Activated B cell treated with CpG ODN at 0.5 μM for 24 hours (primary cell): ENCODE results near the gene MESP1. TPM values are rescaled to one million over a fixed set of nuclear protein-coding genes. Genes with fewer than 3 reads are reported as not detected.

Source experiments
- ATAC-seq: fragments of 200-7000 bp; cut with Tn5 transposase; one replicate; pipeline ENCODE4 v1.10.0; 2021; ENCODE audit warnings: low read depth, mild to moderate bottlenecking, moderate library complexity
- CTCF ChIA-PET: fragments of 350-600 bp; sonication (Branson Sonifier 250); formaldehyde crosslinking; loops from one replicate; lab custom pipeline; 2021; ENCODE audit warnings: antibody characterized with exemption; lab: Charles Lee
- POLR2A ChIA-PET: fragments of 350-600 bp; sonication (Branson Sonifier 250); formaldehyde crosslinking; loops from one replicate; lab custom pipeline; 2021; ENCODE audit warnings: antibody characterized with exemption; lab: Charles Lee
- DNase-seq: peaks from one replicate; pipeline ENCODE4 v3.0.0; 2022
- H3K27ac Mint-ChIP-seq: one replicate; pipeline ENCODE4 v1.8.0; 2020; ENCODE audit warnings: mixed read lengths
- H3K27me3 Mint-ChIP-seq: one replicate; pipeline ENCODE4 v1.8.0; 2021; ENCODE audit warnings: mixed read lengths
- H3K36me3 Mint-ChIP-seq: one replicate; pipeline ENCODE4 v1.8.0; 2021; ENCODE audit warnings: low read depth, mixed read lengths
- H3K4me1 Mint-ChIP-seq: one replicate; pipeline ENCODE4 v1.8.0; 2021; ENCODE audit warnings: mixed read lengths
- H3K4me3 Mint-ChIP-seq: one replicate; pipeline ENCODE4 v1.8.0; 2020; ENCODE audit warnings: mild to moderate bottlenecking, mixed read lengths
- H3K9me3 Mint-ChIP-seq: one replicate; pipeline ENCODE4 v1.8.0; 2020; ENCODE audit warnings: mixed read lengths
- intact Hi-C: fragments of 100-400 bp; cut with micrococcal nuclease; formaldehyde crosslinking; loops from one replicate; pipeline ENCODE4 v1.15.1; 2024
- total RNA-seq: library from RNA; stranded (reverse); gene quantifications from 2 replicates; pipeline ENCODE4 v1.2.3, GENCODE V29; 2022
- TF ChIP-seq, protein P1 (sequence below): fragments of 200-600 bp; IDR thresholded peaks from one replicate; pipeline ENCODE4 v1.8.0; 2022; ENCODE audit warnings: antibody characterized with exemption, mild to moderate bottlenecking

The MESP1 gene
- total RNA-seq, 1 donor from 2014 or later, result 0.24 TPM

DNA sequence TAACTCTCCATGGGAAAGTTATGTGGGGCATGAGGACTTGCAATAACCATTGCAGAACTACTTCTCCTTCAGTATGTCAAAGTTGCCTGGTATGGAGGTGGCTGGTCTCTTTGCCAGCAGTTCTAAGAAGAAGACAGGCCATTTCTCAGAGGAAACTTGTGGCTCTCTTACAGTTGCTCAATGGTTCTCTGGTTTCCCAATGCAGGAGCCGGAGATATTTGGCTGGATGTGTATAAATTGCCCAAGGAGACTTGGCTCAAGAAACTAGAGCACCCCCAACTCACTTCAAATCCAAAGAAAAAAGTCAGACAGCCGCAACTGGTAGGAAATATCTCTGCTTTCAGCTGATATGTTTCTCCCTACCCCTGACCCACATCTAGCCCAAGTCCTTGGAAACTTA is 36.3 kb downstream of the MESP1 start:
- intact Hi-C loops, result no loop called here
- no peak for DNase-seq
- no peaks in the 10 kb centered on the region for H3K27me3 Mint-ChIP-seq
- no peak overlapping the region for H3K4me3 Mint-ChIP-seq
- no peaks in the 10 kb centered on the region for H3K4me1 Mint-ChIP-seq
- no peak for ATAC-seq
- CTCF ChIA-PET, result no interaction called here
- no peaks in the 10 kb centered on the region for H3K9me3 Mint-ChIP-seq
- H3K27ac Mint-ChIP-seq, result no peak overlapping the region
- POLR2A ChIA-PET, result no interaction called here
- H3K36me3 Mint-ChIP-seq, result no peaks in the 10 kb centered on the region
- TF ChIP-seq, protein P1, sequence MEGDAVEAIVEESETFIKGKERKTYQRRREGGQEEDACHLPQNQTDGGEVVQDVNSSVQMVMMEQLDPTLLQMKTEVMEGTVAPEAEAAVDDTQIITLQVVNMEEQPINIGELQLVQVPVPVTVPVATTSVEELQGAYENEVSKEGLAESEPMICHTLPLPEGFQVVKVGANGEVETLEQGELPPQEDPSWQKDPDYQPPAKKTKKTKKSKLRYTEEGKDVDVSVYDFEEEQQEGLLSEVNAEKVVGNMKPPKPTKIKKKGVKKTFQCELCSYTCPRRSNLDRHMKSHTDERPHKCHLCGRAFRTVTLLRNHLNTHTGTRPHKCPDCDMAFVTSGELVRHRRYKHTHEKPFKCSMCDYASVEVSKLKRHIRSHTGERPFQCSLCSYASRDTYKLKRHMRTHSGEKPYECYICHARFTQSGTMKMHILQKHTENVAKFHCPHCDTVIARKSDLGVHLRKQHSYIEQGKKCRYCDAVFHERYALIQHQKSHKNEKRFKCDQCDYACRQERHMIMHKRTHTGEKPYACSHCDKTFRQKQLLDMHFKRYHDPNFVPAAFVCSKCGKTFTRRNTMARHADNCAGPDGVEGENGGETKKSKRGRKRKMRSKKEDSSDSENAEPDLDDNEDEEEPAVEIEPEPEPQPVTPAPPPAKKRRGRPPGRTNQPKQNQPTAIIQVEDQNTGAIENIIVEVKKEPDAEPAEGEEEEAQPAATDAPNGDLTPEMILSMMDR, result no peak

DNA sequence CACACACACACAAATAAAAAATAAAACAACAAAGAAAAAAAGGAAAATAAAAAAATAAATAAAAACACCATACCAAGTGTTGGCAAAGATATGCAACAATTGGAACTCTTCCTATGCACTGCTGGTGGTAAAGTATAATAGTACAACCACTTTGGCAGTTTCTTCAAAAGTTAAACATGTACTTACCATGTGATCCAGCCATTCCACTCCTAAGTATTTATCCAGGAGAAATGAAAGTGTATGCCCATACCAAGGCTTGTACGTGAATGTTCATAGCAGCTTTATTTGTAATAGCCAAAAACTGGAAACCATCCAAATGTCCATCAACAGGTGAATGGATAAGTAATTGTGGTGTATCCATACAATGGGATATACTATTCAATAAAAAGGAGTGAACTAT is 43.5 kb downstream of the MESP1 start:
- CTCF ChIA-PET, result no interaction called here
- ATAC-seq, result no peak
- H3K27me3 Mint-ChIP-seq, result peaks cover 24% of the 10 kb centered on the region
- DNase-seq, result no peak
- H3K4me1 Mint-ChIP-seq, result no peaks in the 10 kb centered on the region
- POLR2A ChIA-PET, result no interaction called here
- H3K4me3 Mint-ChIP-seq, result no peak overlapping the region
- TF ChIP-seq, protein P1, result no peak
- intact Hi-C loops, result no loop called here
- no peaks in the 10 kb centered on the region for H3K36me3 Mint-ChIP-seq
- H3K27ac Mint-ChIP-seq, result no peak overlapping the region
- no peaks in the 10 kb centered on the region for H3K9me3 Mint-ChIP-seq

DNA sequence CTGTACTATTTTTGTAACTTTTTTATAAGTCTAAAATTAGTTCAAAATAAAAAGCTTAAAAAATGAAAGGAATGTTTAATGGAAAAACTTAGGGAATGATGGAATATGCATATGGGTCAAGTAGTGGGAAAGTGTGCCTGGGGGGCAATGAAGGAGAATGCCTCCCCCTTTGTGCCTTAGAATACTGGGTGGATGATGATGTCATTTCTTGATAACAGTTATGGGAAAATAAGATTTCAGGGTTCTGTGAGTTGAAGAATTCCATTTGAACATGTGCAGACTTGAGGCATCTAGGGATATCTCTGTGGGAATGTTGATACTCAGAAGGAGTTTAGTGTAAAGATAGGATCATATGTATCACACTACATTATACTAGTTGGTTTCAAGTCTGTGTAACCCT is 46.6 kb downstream of the MESP1 start:
- DNase-seq (no peak), ATAC-seq (no peak)
- no peak overlapping the region for H3K4me3 Mint-ChIP-seq
- CTCF ChIA-PET, result no interaction called here
- no peaks in the 10 kb centered on the region for H3K9me3 Mint-ChIP-seq
- intact Hi-C loops, result no loop called here
- TF ChIP-seq, protein P1, result no peak
- H3K36me3 Mint-ChIP-seq, result no peaks in the 10 kb centered on the region
- H3K27ac Mint-ChIP-seq, result no peak overlapping the region
- peaks cover 30% of the 10 kb centered on the region for H3K27me3 Mint-ChIP-seq
- POLR2A ChIA-PET, result no interaction called here
- no peaks in the 10 kb centered on the region for H3K4me1 Mint-ChIP-seq

Other genes starting within 250 kb of the MESP1 start
- 0.69 TPM in 2 replicates for gene TICRR, start 175.8 kb downstream of the MESP1 start, total RNA-seq
- 0.22 and 0.44 TPM in 2 replicates for gene KIF7, start 95.8 kb downstream of the MESP1 start, total RNA-seq
- 0.27 and 0.71 TPM in 2 replicates for gene PLIN1, start 71.9 kb downstream of the MESP1 start, total RNA-seq
- 0.84 and 1.6 TPM in 2 replicates for gene PEX11A, start 60.5 kb downstream of the MESP1 start, total RNA-seq
- 0.10 and 0.16 TPM in 2 replicates for gene WDR93, start 60.4 kb downstream of the MESP1 start, total RNA-seq
- gene MESP2, start 25.1 kb upstream of the MESP1 start, total RNA-seq, result 0.40 TPM in 1 of 2 replicates, not detected in the other
- 4.5 and 4.8 TPM in 2 replicates for gene ANPEP, start 63.6 kb upstream of the MESP1 start, total RNA-seq
- gene AP3S2, start 142.7 kb upstream of the MESP1 start, total RNA-seq, result 31.8 and 36.4 TPM in 2 replicates
- gene ARPIN, start 161.7 kb upstream of the MESP1 start, total RNA-seq, result not detected in 2 replicates